IPS-15b (cell line): ENCODE data around the gene ACTL10.
A peak's percentile ranks its signal among the peaks of the same experiment; 100 is the strongest.
"Not testable (repeated sequence)": the region's sequence is repeated elsewhere in the genome, so short reads cannot be mapped to it uniquely, and the experiment has no call there.

Experiments
- H3K27me3 ChIP-seq: one replicate; pipeline ENCODE4 v1.6.1; 2013; ENCODE audit warnings: low read length; ENCODE audit not compliant: control insufficient read depth, insufficient read depth
- H3K36me3 ChIP-seq: one replicate; pipeline ENCODE4 v1.6.1; 2013; ENCODE audit warnings: low read length; ENCODE audit not compliant: control insufficient read depth, insufficient read depth
- H3K4me1 ChIP-seq: one replicate; pipeline ENCODE4 v1.6.1; 2013; ENCODE audit warnings: mild to moderate bottlenecking, low read length; ENCODE audit not compliant: control insufficient read depth, insufficient read depth
- H3K4me3 ChIP-seq: one replicate; pipeline ENCODE4 v1.5.1; 2013; ENCODE audit warnings: low read depth, low read length
- H3K9ac ChIP-seq: one replicate; pipeline ENCODE4 v1.6.1; 2013; ENCODE audit warnings: low read depth, mild to moderate bottlenecking, low read length
- H3K9me3 ChIP-seq: one replicate; pipeline ENCODE4 v1.6.1; 2013; ENCODE audit warnings: mild to moderate bottlenecking, low read length; ENCODE audit not compliant: control insufficient read depth, insufficient read depth

The ACTL10 gene

DNA sequence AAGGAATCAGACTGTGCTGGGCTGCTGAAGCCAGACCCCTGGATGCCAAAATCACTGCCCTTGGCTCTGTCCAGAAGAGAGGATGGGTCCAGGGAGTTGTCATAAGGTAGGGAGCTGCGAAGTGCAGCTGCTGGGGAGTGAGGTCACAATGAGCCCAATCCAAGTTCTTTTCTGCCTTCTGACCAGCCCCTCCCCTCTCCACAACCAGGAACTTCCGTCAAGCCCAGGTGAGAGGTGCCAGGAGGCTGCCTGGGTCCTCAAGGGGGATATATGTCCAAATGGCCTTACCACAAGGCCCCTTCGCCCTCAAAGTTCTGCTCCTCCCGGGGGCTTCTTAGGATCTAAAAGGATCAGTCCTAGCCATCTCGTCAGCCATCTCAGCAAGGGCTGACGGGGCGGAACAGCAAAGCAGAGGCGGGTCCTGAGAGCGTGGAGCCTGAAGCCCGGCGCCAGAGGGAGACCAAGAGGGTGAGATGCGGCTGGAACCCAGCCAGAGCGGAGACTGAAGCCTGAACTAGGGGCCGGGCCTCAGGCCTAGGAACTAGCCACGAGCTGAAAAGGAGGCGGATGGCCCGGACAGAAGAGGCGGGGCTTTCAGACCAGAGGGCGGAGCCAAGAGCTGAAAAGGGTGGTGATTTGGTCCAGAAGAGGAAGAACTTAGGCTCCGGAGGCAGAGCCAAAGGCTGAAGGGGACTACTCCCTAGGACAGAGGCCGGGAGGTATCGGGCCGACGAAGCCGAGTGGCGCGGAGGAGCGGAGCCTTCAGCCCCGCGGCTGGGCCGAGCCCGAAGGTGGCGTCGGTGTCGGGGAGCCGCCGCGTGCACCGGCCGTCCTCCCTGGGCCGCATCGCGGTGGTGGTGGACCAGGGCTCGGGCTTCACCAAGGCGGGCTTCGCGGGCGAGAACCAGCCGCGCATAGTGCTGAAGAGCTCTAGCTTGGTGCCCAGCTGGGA is at the start of gene ACTL10:
Gene ACTL10, plus strand, starts transcription at position 651 of the 952 bp plus-strand sequence. CDS start 555 bp downstream, outside the sequence.
- Histone ChIP-seq H3K27me3 (no peaks in the 10 kb centered on the region), H3K4me3 (peak within 1 kb of the TSS; percentile 79), H3K9me3 (no peaks in the 10 kb centered on the region), H3K36me3 (peaks cover 6% of the 10 kb centered on the region), H3K9ac (peak within 1 kb of the TSS; percentile 73), H3K4me1 (peaks cover 6% of the 10 kb centered on the region)

GRCh38 chr20:33621717-33622400 is 44.9 kb upstream of the ACTL10 start:
- Histone ChIP-seq H3K9me3 (no peaks in the 10 kb centered on the region), H3K36me3 (peaks cover 12% of the 10 kb centered on the region), H3K4me1 (no peaks in the 10 kb centered on the region), H3K27me3 (no peaks in the 10 kb centered on the region), H3K4me3 (no peak overlapping the region), H3K9ac (no peak overlapping the region)

DNA sequence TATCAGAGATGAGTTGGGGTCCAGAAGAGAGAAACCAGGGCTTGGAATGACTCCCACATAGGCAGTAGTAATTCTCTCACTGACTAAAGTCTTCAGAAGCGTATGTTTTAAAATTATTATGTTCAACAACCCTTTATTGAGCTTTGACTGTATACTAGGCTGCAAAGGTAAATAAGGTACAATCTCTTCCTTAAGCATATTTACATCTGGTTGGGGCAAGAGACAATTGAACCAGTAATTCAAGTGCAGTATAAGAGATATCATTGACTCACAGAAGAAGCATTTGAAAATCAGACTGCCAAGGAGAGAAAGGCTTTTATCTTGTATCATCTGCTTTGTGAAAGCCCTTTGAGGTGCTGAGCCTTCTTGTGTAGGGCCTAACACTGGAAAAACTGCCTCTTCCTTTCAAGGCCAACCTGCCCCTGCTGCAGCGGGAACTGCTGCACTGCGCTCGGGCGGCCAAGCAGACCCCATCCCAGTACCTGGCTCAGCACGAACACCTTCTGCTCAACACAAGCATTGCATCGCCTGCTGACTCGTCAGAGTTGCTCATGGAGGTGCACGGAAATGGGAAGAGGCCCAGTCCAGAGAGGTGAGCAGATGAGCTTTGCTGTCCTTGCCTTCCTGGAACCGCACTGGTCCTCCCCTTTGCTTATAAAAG is 43.9 kb upstream of the ACTL10 start:
- H3K27me3 ChIP-seq = no peaks in the 10 kb centered on the region
- H3K36me3 ChIP-seq = peaks cover 15% of the 10 kb centered on the region
- no peaks in the 10 kb centered on the region for H3K9me3 ChIP-seq
- no peak overlapping the region for H3K9ac ChIP-seq
- H3K4me3 ChIP-seq = no peak overlapping the region
- H3K4me1 ChIP-seq = no peaks in the 10 kb centered on the region

DNA sequence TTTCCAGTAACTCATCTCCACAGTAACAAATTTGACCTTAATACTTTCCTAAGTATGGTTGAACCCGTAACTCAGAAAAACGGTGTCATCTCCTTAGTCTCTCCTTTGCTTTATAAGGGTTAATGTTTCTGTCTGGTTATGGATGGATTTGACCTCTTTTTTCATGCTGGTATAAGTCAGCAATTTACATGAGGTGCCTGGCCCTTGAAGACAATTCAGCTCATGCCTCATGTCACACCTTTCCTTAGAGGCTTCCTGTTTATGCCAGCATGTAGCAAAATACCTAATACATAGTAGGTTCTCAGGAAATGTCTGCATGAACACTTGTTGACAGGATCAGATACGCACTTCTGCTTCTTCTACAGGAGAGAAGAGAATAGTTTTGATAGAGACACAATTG is 42.3 kb upstream of the ACTL10 start:
- no peaks in the 10 kb centered on the region for H3K4me1 ChIP-seq
- H3K9me3 ChIP-seq = no peaks in the 10 kb centered on the region
- no peak overlapping the region for H3K4me3 ChIP-seq
- H3K36me3 ChIP-seq = peaks cover 18% of the 10 kb centered on the region
- no peaks in the 10 kb centered on the region for H3K27me3 ChIP-seq
- no peak overlapping the region for H3K9ac ChIP-seq

DNA sequence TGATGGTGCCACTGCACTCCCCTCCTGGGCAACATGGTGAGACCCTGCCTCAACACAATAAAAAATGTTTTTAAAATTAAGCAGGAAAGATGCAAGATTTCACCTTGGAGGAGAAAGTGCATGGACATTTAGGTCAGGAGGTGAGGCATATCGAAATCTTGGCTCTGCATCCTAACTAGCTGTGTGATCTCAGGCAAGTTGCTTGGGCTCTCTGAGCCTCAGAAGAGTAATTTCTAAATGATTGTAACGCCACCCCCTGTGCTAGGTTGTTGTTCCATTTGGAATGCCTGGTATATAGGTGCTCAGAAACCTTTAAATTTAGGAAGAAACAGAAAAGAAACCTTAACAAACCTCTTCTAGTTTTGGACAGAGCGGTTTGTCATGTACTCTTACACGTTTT is 40.6 kb upstream of the ACTL10 start:
- Histone ChIP-seq H3K4me3 (no peak overlapping the region), H3K9me3 (no peaks in the 10 kb centered on the region), H3K36me3 (peaks cover 26% of the 10 kb centered on the region), H3K4me1 (no peaks in the 10 kb centered on the region), H3K9ac (no peak overlapping the region), H3K27me3 (no peaks in the 10 kb centered on the region)

DNA sequence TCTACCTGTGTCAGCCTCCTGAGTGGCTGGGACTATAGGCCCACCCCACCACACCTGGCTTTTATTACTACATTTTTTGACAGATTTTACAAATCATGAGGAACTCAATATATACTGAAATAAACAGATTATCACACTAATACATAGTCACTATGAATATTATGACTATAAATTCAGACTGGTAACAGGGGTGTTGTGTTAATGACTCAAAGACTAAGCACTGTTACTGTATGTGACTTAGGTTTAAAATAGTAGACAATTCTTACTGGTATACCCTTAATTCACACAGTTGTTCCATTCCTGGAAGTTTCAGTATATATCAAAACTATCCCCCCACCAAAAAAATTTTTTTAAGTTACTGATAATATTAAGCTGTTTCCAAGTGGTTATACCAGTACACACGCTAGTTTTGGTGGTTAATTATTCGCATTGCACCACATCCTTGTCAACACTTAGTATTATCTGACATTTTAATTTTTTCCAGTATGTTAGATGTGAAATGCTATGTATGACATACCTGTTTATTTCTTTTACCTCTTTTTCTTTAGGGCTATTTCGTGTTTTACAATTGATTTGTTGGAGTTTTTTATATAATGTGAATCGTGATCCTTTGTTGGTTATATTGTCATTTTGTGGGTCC is 39.0 kb upstream of the ACTL10 start:
- H3K4me1 ChIP-seq = no peaks in the 10 kb centered on the region
- no peaks in the 10 kb centered on the region for H3K27me3 ChIP-seq
- no peaks in the 10 kb centered on the region for H3K9me3 ChIP-seq
- H3K4me3 ChIP-seq = no peak overlapping the region
- H3K9ac ChIP-seq = no peak overlapping the region
- H3K36me3 ChIP-seq = peaks cover 29% of the 10 kb centered on the region

- peaks cover 21% of the 10 kb centered on the region for H3K36me3 ChIP-seq
- no peaks in the 10 kb centered on the region for H3K9me3 ChIP-seq
- no peak overlapping the region for H3K9ac ChIP-seq
- H3K27me3 ChIP-seq = no peaks in the 10 kb centered on the region
- no peaks in the 10 kb centered on the region for H3K4me1 ChIP-seq
- no peak overlapping the region for H3K4me3 ChIP-seq
Measured at GRCh38 chr20:33629533-33629932, 37.2 kb upstream of the ACTL10 start.

DNA sequence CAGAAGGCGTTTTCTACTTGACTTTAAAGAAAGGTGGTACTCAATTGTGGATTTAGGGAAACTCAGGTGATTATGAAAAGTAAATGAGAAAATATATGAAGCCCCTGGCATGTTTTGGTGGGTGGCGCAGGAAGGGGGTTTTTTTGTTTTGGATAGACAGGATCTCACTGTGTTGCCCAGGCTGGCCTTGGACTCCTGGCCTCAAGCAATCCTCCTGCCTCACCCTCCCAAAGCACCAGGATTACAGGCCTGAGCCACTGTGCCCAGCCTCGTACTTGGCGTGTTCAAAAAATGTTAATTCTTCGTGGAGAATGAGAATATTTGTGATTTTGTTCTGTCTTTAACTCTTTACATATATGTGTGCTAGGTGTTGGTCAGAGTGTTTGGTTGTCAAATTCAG is 36.8 kb upstream of the ACTL10 start:
- Histone ChIP-seq H3K4me3 (no peak overlapping the region), H3K36me3 (peaks cover 17% of the 10 kb centered on the region), H3K9ac (no peak overlapping the region), H3K27me3 (no peaks in the 10 kb centered on the region), H3K4me1 (no peaks in the 10 kb centered on the region), H3K9me3 (no peaks in the 10 kb centered on the region)

- Histone ChIP-seq H3K4me3 (no peak overlapping the region), H3K36me3 (peaks cover 17% of the 10 kb centered on the region), H3K9ac (no peak overlapping the region), H3K4me1 (no peaks in the 10 kb centered on the region), H3K27me3 (no peaks in the 10 kb centered on the region), H3K9me3 (no peaks in the 10 kb centered on the region)
Measured at GRCh38 chr20:33630507-33630906, 36.2 kb upstream of the ACTL10 start.

DNA sequence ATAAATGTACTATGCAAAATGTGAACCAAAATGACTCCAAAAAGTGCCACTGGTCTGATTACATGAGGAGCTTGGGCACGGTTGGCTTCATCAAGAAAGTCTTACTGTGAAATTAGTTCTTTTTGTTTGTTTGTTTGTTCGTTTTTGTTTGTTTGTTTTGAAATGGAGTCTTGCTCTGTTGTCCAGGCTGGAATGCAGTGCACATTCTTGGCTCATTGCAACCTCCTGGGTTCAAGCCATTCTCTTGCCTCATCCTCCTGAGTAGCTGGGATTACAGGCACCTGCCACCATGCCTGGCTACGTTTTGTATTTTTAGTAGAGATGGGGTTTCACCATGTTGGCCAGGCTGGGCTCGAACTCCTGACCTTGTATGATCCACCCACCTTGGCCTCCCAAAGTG is 34.8 kb upstream of the ACTL10 start:
- peaks cover 22% of the 10 kb centered on the region for H3K36me3 ChIP-seq
- H3K9ac ChIP-seq, H3K27me3 ChIP-seq, H3K4me1 ChIP-seq, H3K4me3 ChIP-seq, H3K9me3 ChIP-seq: not testable (repeated sequence)

GRCh38 chr20:33635341-33635740 is 31.4 kb upstream of the ACTL10 start:
- H3K27me3 ChIP-seq = no peaks in the 10 kb centered on the region
- H3K9ac ChIP-seq = no peak overlapping the region
- H3K36me3 ChIP-seq = peaks cover 21% of the 10 kb centered on the region
- H3K4me3 ChIP-seq = no peak overlapping the region
- no peaks in the 10 kb centered on the region for H3K9me3 ChIP-seq
- H3K4me1 ChIP-seq = no peaks in the 10 kb centered on the region
